Ishikawa (cell line): ENCODE data around the gene CALHM2.

Experiments
- CEBPB ChIP-seq: IDR thresholded peaks from 2 replicates; pipeline ENCODE4 v1.6.1; 2012
- CREB1 ChIP-seq: IDR thresholded peaks from 2 replicates; pipeline ENCODE4 v1.6.1; 2012; ENCODE audit warnings: low read depth
- EGR1 ChIP-seq: IDR thresholded peaks from 2 replicates; pipeline ENCODE4 v1.6.1; 2012
- EP300 ChIP-seq: IDR thresholded peaks from 2 replicates; pipeline ENCODE4 v1.6.1; 2012; ENCODE audit warnings: borderline replicate concordance
- FOXM1 ChIP-seq: IDR thresholded peaks from 2 replicates; pipeline ENCODE4 v1.6.1; 2012; ENCODE audit warnings: low read depth, borderline replicate concordance
- NFIC ChIP-seq: IDR thresholded peaks from 2 replicates; pipeline ENCODE4 v1.6.1; 2012
- RAD21 ChIP-seq: IDR thresholded peaks from 2 replicates; pipeline ENCODE4 v1.6.1; 2012; ENCODE audit warnings: low read depth
- TAF1 ChIP-seq: IDR thresholded peaks from 2 replicates; pipeline ENCODE4 v1.6.1; 2012; ENCODE audit warnings: low read depth, mild to moderate bottlenecking
- TCF12 ChIP-seq: IDR thresholded peaks from 2 replicates; pipeline ENCODE4 v1.6.1; 2012; ENCODE audit warnings: low read depth
- TEAD4 ChIP-seq: IDR thresholded peaks from 2 replicates; pipeline ENCODE4 v1.6.1; 2012
- USF1 ChIP-seq: IDR thresholded peaks from 2 replicates; pipeline ENCODE4 v1.6.1; 2012
- YY1 ChIP-seq: IDR thresholded peaks from 2 replicates; pipeline ENCODE4 v1.6.1; 2012; ENCODE audit warnings: low read depth
- ZBTB7A ChIP-seq: IDR thresholded peaks from 2 replicates; pipeline ENCODE4 v1.6.1; 2012; ENCODE audit warnings: low read depth
- TF ChIP-seq, protein P1 (sequence below): IDR thresholded peaks from 2 replicates; pipeline ENCODE4 v1.6.1; 2012; ENCODE audit warnings: low read depth, mild to moderate bottlenecking
- TF ChIP-seq, protein P2 (sequence below): IDR thresholded peaks from 2 replicates; pipeline ENCODE4 v1.6.1; 2012

The CALHM2 gene

GRCh38 chr10:103445767-103446567 lies 6.2 kb downstream of the CALHM2 start:
- TF ChIP-seq, protein P1, sequence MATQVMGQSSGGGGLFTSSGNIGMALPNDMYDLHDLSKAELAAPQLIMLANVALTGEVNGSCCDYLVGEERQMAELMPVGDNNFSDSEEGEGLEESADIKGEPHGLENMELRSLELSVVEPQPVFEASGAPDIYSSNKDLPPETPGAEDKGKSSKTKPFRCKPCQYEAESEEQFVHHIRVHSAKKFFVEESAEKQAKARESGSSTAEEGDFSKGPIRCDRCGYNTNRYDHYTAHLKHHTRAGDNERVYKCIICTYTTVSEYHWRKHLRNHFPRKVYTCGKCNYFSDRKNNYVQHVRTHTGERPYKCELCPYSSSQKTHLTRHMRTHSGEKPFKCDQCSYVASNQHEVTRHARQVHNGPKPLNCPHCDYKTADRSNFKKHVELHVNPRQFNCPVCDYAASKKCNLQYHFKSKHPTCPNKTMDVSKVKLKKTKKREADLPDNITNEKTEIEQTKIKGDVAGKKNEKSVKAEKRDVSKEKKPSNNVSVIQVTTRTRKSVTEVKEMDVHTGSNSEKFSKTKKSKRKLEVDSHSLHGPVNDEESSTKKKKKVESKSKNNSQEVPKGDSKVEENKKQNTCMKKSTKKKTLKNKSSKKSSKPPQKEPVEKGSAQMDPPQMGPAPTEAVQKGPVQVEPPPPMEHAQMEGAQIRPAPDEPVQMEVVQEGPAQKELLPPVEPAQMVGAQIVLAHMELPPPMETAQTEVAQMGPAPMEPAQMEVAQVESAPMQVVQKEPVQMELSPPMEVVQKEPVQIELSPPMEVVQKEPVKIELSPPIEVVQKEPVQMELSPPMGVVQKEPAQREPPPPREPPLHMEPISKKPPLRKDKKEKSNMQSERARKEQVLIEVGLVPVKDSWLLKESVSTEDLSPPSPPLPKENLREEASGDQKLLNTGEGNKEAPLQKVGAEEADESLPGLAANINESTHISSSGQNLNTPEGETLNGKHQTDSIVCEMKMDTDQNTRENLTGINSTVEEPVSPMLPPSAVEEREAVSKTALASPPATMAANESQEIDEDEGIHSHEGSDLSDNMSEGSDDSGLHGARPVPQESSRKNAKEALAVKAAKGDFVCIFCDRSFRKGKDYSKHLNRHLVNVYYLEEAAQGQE, result no peak
- TF ChIP-seq, protein P2, sequence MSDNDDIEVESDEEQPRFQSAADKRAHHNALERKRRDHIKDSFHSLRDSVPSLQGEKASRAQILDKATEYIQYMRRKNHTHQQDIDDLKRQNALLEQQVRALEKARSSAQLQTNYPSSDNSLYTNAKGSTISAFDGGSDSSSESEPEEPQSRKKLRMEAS, result no peak
- no peak for TF ChIP-seq TAF1
- TF ChIP-seq CREB1, result no peak
- no peak for TF ChIP-seq EP300
- TF ChIP-seq EGR1, result no peak
- TF ChIP-seq TCF12, result no peak
- TF ChIP-seq ZBTB7A, result no peak
- no peak for TF ChIP-seq FOXM1
- no peak for TF ChIP-seq RAD21
- TF ChIP-seq YY1, result no peak
- TF ChIP-seq USF1, result no peak
- no peak for TF ChIP-seq CEBPB
- TF ChIP-seq TEAD4, result no peak
- no peak for TF ChIP-seq NFIC

DNA sequence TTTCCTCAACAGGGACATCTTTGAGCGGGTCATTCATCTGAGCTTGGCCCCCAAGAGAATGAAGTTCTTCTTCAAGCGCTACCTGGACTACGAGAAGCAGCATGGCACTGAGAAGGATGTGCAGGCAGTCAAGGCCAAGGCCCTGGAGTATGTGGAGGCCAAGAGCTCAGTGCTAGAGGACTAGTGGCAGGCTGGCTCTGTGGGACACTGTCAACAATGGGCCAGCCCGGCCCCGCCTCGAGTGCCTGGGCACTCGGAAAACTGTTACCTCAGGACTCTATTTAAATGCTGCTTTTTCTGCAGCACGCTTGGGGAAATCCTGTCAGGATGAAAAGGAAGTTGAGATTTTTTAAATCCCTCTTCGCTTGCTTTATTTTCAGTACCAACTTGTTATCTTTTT lies 6.8 kb downstream of the CALHM2 start:
- TF ChIP-seq USF1 (no peak), YY1 (no peak), ZBTB7A (no peak), TAF1 (no peak), EP300 (no peak), CEBPB (no peak), RAD21 (no peak), NFIC (no peak), EGR1 (no peak), FOXM1 (no peak), TCF12 (no peak), CREB1 (no peak)
- TF ChIP-seq, protein P2, result no peak
- TF ChIP-seq, protein P1, result no peak

DNA sequence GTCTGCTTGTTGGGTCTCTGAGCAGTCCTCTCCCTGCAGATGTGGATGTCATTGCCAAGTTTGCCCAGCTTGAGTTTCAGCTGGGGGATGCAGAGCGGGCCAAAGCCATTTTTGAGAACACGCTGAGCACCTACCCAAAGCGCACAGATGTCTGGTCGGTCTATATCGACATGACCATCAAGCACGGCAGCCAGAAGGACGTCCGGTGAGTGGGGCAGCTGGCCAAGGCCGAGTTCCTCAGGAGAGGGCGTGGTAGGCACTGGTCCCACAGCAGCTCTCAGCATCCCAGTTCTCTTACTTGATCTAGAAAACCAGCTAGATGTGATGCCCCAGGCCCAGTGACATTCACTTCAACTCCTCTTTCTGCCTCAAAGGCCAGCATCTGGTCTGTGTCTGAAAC lies 7.7 kb downstream of the CALHM2 start:
- TF ChIP-seq EGR1, result no peak
- no peak for TF ChIP-seq FOXM1
- no peak for TF ChIP-seq CREB1
- TF ChIP-seq, protein P2, result no peak
- no peak for TF ChIP-seq NFIC
- TF ChIP-seq TCF12, result no peak
- no peak for TF ChIP-seq USF1
- no peak for TF ChIP-seq ZBTB7A
- TF ChIP-seq TAF1, result no peak
- TF ChIP-seq RAD21, result no peak
- TF ChIP-seq CEBPB, result no peak
- TF ChIP-seq, protein P1, result no peak
- TF ChIP-seq YY1, result no peak
- TF ChIP-seq EP300, result no peak
- no peak for TF ChIP-seq TEAD4
